Iris pigment epithelial cell (primary cell): ENCODE results near the gene PPP2R5D.

Experiments
- DNase-seq: peaks from one replicate; pipeline ENCODE4 v3.0.0-alpha.2; 2011; ENCODE audit warnings: low read depth

Gene PPP2R5D

DNA sequence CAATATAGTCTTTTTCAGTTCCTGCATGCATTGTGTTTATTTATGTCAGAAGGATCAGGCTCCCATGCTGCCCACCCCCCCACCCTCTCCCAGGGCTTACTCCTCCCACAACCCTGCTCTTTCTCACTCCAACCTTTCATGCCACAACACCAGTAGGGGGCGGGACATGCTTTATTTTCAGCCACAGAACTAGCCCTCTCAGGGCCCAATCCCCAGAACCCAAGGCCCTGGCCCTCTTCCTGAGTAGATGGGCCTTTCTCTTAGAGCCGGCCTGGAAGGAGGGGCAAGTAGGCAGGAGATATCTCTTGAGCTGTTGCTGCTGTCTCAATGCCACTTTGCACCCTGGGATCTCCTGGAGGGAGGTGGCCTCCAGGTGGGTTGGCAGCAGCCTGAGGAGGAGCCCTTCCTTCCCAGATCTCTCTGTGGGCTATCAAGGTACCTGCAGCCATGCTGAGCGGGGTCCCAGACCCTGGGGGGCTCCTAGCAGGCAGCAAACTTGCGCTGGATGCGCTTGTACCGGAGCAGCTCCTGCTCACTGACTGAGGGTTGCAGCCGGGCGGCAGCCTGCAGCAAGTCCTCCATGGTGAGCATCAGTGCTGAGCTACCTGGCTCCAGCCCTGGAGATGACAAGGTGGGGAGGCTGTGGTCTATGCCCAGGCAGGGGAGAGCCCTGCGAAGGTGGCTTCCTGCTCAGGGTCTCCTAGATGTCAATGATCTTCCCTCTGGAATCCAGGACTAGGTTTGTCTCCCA, 20.3 kb upstream of the PPP2R5D start:
- peak; percentile 61 for DNase-seq

DNA sequence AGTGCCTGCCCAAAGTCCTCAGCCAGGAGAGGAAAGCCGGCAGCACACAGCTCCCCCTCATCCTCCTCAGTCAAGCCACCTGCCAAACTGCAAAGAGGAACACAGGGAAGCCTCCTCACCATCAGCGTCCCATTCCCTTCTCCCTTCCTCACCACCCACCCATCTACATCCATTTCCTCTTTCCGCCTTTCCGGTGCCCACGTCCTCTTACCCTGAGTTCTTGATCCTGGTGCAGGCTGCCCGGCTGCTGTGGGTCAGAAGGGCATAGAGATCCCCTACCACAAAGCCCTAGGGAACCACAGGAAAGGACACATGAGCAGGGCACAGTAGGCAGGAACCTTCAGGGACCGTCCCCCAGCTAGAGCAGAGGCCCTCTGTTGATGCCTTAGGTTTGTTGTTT, 17.8 kb upstream of the PPP2R5D start:
- no peak for DNase-seq

GRCh38 chr6:42967228-42967627, 17.1 kb upstream of the PPP2R5D start:
- DNase-seq: no peak

DNA sequence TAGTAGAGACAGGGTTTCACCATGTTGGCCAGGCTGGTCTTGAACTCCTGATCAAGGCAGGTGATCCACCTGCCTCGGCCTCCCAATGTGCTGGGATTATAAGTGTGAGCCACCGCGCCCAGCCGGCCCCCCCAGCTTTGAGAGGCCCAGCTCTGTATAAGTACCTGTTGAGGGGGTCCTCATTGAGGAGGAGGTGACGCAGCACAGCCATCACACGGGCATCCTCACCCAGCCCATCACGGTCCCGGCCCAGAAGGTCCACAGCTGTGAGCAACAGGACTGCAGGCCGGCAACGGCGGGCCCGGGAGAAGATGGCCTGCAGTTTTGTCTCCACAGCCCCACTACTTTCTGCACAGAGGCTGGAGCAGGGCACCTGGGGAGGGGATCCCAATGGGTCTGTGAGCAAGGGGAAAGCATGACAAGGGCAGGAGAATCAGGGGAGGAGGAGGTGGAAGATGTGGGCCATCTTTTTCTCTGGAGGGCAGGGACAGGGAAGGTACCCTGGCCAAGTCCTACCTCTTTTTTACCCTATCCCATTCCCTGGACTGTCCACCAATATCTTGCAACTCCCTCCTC, 16.2 kb upstream of the PPP2R5D start:
- DNase-seq: no peak

DNA sequence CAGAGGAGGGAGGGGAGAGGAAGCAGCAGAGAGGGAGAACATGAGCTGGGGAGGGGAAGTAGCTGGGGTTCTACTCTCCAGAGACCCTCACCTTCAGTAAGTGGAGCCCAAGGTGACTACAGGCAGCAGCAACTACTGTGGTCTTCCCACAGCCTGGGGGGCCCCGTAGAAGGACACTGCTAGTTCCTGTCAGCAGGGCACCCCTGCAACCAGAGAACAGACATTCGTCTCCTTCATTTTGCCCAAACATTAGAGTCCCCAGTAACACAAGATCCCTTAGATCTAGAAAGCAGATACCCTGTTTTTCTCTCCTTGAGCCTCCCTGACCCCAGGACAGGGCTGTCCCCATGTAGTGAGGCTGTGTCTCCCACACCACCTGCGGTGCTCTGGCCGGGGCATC, 15.6 kb upstream of the PPP2R5D start:
- no peak for DNase-seq

DNA sequence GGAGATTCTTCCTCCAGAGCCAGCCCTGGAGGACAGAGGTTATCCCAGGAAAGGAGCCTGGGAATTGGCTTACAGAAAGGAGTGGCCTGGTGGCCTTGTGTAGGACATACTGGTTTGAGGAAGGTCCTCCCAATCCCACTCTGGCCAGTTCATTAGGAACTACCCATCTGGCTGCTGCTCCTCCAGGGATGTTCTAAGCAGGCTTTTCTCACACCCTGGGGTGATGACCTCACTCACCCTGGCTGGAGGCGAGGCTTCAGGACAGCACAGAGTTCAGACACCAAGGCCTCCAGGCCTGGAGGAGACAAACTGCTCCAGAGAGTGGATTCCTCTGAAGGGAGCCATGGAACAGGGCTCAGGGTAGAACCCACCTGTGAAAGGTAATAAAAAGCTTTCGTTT, 14.9 kb upstream of the PPP2R5D start:
- no peak for DNase-seq

GRCh38 chr6:42969934-42970333, 14.4 kb upstream of the PPP2R5D start:
- no peak for DNase-seq

DNA sequence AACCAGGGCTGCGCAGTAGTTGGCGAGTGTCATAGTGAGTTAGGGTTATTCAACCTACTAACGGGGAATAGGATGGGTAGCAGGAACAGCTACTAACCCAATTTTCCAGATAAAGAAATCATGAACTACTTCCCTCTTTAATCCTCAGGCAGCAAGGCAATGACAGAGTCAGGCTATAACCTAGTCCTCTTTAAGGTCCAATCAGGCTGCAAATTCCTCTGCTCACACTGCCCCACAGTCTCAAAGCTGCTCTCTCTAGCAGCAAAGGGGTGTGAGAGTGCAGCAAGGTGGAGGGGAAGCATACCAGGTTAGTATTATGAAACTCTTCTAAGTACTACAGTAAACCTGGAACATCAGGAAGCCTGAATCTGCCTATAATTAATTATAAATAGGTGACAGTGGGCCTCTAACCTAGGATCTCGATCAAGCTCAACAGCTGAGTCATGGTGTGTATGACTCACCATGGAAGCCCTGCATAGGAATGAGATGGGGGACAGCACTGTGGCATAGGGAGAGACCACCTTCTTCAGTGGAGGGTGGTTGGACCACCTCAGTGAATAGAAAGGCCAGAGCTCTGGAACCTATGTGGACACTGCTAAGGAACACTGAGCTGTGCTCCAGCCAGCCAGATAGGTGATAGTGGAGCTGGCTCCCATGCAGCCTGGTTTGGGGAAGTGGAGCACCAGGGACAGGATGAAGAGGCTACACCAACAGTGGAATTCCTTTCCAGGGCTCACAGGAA, 13.3 kb upstream of the PPP2R5D start:
- peak; percentile 36 for DNase-seq

GRCh38 chr6:42971746-42972327, 12.5 kb upstream of the PPP2R5D start:
- no peak for DNase-seq

- DNase-seq: no peak
Measured at GRCh38 chr6:42973926-42974325, 10.4 kb upstream of the PPP2R5D start.

GRCh38 chr6:42974919-42975505, 9.4 kb upstream of the PPP2R5D start:
- DNase-seq: no peak

- peak; percentile 31 for DNase-seq
Measured at GRCh38 chr6:42978487-42978838, 5.9 kb upstream of the PPP2R5D start.

GRCh38 chr6:42978839-42979522, 5.4 kb upstream of the PPP2R5D start, which contains the start of gene PEX6:
TSS of gene PEX6 (minus strand) at chr6:42979181. CDS start at chr6:42979150, 31 bp downstream.
- DNase-seq: peak; percentile 78

GRCh38 chr6:42979523-42980177, 4.7 kb upstream of the PPP2R5D start:
- no peak for DNase-seq

DNA sequence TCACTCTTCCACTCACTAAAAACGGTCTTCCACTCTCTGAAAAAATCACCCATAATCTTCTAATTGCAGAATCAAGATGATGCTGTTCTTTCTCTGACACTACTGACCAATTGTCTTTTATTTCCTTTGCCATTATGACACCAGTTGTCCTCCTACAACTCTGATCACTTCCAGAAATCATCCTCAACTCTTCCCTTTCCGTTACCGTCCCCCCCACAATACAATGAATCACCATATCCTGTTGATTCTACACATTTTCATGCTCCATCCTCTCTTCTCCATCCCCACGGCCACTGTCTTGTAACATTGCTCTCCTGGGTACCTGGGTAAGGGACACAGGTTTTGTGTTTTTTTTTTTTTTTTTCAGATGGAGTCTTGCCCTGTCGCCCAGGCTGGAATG, 2.5 kb upstream of the PPP2R5D start:
- no peak for DNase-seq

DNA sequence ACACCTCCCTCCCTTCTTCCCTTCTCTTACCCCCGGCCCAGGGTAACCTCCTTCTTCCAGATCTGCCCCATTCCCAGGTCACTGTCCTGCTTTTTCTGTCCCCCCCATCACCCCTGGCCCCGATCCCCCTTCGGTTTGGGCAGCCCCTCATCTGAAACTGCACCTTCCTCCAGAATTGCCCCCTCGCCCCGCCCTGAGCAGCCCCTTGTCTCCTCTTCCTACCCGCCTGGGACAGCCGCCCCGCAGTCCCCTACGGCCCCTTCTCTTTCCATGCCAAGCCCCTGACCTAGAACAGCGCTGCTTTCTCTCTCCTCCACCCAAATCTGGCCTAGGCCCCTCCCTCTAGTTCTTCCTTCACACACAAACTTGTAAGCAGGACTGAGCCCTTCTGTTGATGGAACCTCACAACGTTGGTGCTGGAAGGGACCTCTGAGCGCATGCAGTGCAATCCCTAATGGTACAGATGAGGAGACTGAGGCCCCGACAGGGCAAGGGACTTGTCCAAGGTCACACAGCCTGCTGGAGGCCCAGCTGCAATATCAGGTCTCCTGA, 630 bp downstream of the PPP2R5D start:
- DNase-seq: peak; percentile 18

GRCh38 chr6:42987533-42988451, 3.4 kb downstream of the PPP2R5D start:
- DNase-seq: no peak

- no peak for DNase-seq
Measured at GRCh38 chr6:42988486-42989020, 4.2 kb downstream of the PPP2R5D start.

DNA sequence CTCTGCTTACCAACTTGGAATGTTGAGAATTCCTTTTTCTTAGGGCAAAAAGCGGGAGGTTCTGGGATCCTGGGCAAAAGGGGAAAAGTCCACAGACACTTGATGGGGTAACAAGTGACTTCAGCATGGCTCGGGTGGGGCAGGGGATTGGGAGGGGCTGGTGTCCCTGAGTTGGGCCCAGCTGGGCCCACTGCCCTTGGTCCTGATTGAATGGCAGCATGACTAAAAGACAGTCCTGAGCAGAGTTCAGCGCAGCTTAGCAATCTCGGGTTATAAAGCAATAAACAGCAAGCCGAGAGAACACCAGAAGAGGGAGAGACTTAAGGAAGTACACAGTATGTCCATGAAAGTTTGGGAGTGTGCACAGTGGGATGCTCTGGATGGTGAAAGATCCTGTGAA, 5.6 kb downstream of the PPP2R5D start:
- DNase-seq: no peak

DNA sequence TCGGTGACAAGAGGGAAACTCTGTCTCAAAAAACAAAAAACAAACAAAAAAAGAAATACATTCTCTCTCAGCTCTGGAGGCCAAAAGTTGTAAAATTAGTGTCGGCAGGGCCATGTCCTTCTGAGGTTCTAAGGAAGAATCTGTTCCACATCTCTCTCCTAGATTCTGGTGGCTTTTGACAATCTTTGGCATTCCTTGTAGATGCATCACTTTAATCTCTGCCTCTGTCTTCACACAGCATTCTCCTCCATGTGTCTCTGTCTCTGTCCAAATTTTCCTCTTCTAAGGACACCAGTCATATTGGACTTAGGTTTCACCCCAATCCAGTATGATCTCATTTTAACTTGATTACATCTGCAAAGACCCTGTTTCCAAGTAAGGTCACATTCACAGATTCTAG, 9.1 kb downstream of the PPP2R5D start:
- DNase-seq: no peak
